SK-N-SH treated with all-trans-retinoic acid at 6 μM for 48 hours (cell line): ENCODE results near the gene ZNF831.

Source experiments
- ZC3H10 ChIP-seq: fragments of 250-450 bp; sonication (Bioruptor Pico); IDR thresholded peaks from 2 replicates; pipeline ENCODE4 v1.5.1; 2021; ENCODE audit warnings: mild to moderate bottlenecking, moderate library complexity
- ZFP30 ChIP-seq: fragments of 450-650 bp; formaldehyde crosslinking; IDR thresholded peaks from 2 replicates; pipeline ENCODE4 v1.5.0; 2022; ENCODE audit warnings: mild to moderate bottlenecking, moderate library complexity
- TF ChIP-seq, protein P1 (sequence below): fragments of 250-450 bp; sonication (Bioruptor Pico); IDR thresholded peaks from 2 replicates; pipeline ENCODE4 v1.8.0; 2020; ENCODE audit warnings: mild to moderate bottlenecking, moderate library complexity, borderline replicate concordance

DNA sequence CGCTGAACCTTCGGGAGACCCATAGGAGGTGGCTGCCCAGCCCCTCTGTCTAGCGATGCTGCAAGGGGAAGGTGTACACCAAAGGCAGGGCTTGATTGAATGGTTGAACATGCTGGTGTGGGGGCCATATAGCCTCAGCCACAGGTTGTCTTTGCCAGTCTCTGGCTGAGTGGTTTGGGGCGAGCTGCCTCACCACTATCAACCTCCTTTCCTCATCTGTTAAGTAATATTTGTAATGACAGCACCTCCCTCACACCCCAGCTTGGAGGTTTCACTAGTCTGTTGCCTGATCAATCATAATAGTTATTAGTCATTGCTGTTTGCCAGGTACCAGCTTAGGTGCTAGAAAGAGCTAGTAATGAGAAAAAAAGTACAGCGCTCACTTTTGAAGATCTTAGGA, 11.8 kb upstream of the ZNF831 start:
- no peak for TF ChIP-seq ZC3H10 (CRISPR knock-in tag)
- TF ChIP-seq, protein P1, sequence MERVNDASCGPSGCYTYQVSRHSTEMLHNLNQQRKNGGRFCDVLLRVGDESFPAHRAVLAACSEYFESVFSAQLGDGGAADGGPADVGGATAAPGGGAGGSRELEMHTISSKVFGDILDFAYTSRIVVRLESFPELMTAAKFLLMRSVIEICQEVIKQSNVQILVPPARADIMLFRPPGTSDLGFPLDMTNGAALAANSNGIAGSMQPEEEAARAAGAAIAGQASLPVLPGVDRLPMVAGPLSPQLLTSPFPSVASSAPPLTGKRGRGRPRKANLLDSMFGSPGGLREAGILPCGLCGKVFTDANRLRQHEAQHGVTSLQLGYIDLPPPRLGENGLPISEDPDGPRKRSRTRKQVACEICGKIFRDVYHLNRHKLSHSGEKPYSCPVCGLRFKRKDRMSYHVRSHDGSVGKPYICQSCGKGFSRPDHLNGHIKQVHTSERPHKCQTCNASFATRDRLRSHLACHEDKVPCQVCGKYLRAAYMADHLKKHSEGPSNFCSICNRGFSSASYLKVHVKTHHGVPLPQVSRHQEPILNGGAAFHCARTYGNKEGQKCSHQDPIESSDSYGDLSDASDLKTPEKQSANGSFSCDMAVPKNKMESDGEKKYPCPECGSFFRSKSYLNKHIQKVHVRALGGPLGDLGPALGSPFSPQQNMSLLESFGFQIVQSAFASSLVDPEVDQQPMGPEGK (CRISPR knock-in tag) = no peak
- no peak for TF ChIP-seq ZFP30
